ENCODE measurements around the gene SLC25A28. TPM values are rescaled to one million over a fixed set of nuclear protein-coding genes. Genes with fewer than 3 reads are reported as not detected.

Gene SLC25A28
- total RNA-seq, 2 donors from 2014 or later, result 65.5 to 69.4 TPM

Other genes starting within 250 kb of the SLC25A28 start
- gene GOT1, start 189.8 kb downstream of the SLC25A28 start, total RNA-seq, result 1 to 10 TPM; 7.0 to 7.7 TPM
- not detected for gene NKX2-3, start 87.5 kb downstream of the SLC25A28 start, total RNA-seq
- 1 to 10 TPM; 2.6 to 3.1 TPM for gene ENTPD7, start 39.1 kb upstream of the SLC25A28 start, total RNA-seq
- 10 to 100 TPM; 16.3 to 16.6 TPM for gene COX15, start 111.7 kb upstream of the SLC25A28 start, total RNA-seq
- gene CUTC, start 111.8 kb upstream of the SLC25A28 start, total RNA-seq, result 10 to 100 TPM; 17.1 to 17.6 TPM
- gene ABCC2, start 162.2 kb upstream of the SLC25A28 start, total RNA-seq, result 1 to 10 TPM; 3.0 to 3.2 TPM